NCI-H2171 treated with DMSO at 0.1 percent for 48 hours (cell line): ENCODE results near the gene NUDT19.
"Not testable (repeated sequence)": the region's sequence is repeated elsewhere in the genome, so short reads cannot be mapped to it uniquely, and the experiment has no call there.

Experiments used
- DNase-seq: peaks from one replicate; lab custom pipeline; 2025; lab: John Stamatoyannopoulos, UW

Gene NUDT19

DNA sequence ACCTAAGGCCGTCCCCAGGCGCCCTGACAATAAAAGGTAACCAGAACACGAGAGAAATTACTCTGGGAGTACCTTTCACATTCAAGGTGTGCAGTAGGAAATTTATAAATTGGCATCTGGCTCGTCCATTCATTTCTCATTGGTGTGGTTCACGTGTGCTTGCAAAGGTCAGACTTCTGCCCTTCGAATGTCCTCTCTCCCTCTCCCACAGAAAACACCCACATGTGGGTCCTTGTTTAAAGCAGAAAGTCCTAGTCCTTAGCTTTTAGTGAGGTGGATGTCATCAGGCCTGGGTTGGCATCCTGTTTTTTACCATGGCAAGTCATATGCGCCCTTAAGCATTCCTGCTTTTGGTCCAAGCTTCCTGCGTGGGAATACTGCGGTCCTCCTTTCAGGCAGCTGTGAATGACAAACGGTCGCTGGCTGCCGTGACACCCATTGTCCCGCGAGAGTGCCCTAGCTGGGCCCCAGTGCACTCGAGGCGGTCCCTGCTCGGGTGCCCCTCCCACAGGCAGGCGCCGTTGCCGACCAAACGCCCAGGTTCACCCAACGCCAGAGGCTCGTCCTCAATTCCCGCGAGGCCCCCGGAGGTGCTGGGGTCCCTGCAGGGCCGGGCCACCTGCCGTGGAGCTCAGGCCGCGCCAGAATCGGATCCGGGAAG is at the start of gene NUDT19:
Gene NUDT19, plus strand, starts transcription at position 531 of the 661 bp plus-strand sequence. CDS start 140 bp downstream, outside the sequence.
- DNase-seq: peak; percentile 82

DNA sequence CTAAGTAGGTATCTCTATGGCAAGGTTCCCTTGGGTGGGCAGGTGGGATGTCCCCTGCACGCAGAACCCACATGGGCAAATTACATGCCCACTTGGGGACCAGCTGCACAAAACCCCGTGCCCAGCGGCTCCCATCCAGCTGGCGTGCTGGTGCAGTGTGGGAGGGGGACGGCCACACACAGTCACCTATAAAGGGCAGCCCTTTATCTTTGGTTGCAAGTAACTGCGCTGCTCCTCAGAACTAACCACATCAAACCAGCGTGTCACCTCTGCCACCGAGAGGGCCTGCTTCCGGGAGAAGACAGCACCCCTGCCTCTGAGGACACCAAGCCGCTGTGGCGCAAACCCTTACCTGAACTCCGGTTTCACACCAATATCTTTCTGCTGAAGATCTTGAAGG is 48.9 kb upstream of the NUDT19 start:
- DNase-seq: no peak

DNA sequence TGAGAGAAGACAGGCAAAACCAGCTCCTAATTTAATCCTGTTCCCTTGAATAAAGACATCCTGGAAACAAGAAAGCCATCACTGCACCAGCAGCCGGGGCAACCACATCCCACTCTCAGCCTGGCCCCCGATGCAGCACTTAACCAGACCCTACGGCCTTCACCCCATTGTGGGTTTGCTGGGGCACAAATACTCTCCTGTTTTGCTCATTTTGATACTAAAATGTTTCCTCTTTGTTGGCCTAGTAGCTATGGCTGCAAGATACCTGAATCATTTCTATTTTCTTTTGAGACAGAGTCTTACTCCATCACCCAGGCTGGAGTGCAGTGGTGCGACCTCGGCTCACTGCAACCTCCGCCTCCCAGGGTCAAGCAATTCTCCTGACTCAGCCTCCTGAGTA is 45.1 kb upstream of the NUDT19 start:
- no peak for DNase-seq

DNA sequence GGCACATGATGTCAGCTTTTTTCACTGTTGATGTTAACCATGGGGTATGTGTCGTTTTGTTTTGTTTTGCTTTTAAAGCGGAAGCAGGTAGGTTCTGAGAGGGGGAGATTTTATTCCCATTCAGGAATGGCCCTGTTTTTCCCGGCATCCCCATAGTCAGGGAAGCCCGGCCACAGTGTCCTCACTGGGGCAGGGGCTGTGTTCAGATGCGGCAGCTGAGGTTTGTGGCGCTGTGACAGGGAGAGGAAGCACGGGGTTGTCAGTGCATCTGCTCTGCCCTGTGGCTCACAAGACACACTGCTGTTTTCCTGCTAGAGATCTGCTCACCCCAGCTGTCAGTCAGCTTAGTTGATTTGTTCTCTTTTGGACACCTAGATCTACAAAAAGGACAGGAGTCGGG is 44.3 kb upstream of the NUDT19 start:
- no peak for DNase-seq

DNA sequence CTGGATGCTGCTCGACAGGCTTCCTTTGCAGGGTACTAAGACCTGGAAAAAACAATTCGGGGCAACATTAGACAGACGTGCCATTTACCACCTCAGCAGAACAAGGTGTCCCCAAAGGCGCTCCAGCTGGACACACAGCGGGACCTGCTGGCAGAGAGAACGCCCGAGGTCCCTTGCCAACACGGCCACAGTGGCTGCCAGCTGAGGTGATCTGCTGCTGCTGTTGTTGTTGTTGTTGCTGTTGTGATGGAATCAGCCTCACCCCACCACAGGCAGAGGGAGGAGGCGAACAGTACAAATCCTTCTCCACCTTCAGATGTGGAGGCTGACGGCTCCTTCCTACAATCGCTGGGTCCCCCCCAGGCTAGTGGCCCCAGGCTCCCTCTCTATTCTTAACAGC is 41.9 kb upstream of the NUDT19 start:
- no peak for DNase-seq

DNA sequence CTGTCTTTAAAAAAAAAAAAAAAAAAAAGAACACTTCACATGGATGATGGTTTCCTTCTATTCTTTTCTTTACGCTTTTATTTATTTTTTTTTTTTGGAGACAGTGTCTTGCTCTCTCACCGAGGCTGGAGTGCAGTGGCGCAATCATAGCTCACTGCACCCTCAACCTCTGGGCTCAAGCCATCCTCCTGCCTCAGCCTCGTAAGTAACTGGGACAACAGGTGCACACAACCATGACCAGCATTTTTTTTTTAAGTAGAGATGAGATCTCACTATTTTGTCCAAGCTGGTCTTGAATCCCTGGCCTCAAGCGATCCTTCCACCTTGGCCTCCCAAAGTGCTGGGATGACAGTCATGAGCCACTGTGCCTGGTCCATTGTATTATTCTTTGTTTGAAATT is 41.0 kb upstream of the NUDT19 start:
- no peak for DNase-seq

DNA sequence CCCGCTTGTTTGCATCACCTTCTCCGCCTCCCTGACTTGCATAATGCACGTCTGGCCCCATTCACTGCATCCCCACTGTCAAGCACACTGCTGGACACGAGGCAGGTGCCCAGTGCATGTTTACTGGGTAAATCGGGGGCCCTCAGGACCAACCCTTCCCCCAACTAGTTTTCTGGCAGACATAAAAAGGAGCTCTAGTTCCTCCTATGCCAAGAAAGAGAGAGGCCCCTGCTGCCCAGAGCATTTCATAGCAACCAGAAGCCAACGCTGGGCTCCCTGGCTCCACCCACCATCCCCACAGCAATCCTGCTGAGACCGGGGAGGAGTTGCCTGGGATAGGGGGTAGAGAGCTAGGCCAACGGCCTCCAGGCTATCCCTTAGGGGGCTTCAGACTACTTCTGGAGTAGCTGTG is 39.9 kb upstream of the NUDT19 start:
- no peak for DNase-seq

DNA sequence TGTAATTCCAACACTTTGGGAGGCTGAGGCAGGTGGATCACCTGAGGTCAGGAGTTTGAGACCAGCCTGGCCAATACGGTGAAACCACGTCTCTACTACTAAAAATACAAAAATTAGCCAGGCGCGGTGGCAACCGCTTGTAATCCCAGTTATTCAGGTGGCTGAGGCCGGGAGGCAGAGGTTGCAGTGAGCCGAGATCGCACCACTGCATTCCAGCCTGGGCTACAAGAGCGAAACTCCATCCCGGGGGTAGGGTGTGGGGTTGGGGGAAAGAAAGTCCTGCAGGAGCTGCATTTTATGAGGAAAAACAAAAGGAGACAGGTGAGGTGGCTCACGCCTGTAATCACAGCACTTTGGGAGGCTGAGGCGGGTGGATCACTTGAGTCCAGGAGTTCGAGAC is 39.3 kb upstream of the NUDT19 start:
- DNase-seq: not testable (repeated sequence)

DNA sequence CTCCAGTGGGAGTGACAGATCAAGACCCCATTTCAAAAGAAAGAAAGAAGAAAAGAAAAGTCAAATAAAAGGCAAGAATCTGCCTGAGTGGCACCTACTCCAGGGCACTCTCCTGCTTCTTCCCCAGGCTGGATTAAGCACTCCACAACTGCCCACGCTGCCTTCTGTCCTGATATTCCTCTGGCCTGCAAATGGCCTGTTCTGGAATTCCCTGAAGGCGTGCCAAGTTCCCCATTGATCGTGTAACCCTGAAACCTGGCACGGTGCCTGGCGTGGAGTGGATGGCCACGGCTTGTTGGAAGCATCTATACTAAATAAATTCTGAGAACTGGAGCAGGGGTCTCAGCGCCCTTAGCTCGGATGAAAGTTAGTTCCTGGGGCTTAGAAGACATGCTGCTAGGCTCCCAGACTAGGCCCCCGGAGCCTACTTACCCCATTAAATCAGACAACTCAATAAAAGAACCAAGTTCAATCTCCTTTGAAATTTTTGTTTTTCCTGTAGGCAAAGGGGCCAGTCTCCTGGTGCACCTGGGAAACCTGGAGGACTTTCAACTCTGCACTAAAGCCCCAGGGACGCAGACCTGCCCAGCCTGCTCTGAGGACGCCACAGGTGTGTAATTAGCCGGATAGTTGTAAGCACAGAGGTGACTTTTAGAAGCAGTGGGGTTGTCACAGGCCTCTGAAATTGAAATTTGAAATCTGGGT is 38.6 kb upstream of the NUDT19 start:
- DNase-seq: no peak

DNA sequence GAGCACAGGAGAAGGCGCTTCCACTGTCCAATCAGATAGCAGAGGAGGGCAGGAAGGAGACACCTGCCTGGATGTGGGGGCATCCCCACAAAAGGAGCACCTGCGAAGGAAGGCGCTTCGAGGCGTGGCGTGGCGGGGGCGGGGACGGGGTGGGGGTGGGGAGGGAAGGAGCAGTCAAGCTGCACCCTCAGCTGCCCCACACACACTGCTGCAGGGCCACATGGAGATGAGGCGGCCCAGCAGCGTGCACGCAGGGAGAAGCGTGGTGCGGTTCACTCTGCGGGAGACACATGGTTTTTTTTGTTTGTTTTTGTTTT is 38.1 kb upstream of the NUDT19 start:
- no peak for DNase-seq

DNA sequence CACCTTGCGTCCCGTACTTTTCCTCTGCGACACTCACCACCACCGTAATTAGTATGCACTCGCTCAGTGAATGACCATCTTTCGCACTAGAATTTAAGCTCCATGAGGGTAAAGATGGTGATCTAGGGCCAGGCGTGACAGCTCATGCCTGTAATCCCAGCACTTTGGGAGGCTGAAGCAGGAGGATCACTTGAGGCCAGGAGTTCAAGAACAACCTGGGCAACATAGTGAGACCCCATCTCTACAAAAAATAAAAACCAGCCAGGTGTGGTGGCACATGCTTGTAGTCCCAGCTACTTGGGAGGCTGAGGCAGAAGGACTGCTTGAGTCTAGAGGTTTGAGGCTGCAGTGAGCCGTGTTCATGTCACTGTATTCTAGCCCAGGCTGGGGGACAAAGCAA is 35.2 kb upstream of the NUDT19 start:
- DNase-seq: not testable (repeated sequence)

DNA sequence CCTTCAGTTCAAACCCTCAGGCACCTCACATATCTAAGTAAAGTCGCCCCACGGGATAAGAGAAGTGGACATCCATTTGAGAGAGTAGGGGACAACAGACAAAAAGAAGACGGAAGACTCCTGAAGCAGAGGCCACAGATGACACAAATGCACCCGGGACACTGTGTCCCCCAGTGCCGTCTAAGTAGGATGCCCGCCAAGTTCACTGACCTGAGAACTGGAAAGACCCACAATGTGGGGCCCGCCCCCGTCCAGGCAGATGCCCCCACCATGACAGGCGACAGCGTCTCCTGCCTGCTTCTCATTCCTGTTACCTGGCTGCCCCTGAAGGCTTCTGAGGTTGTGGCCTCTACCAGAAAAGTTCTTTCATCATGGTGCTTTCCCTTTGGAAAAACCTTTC is 33.5 kb upstream of the NUDT19 start:
- no peak for DNase-seq

DNA sequence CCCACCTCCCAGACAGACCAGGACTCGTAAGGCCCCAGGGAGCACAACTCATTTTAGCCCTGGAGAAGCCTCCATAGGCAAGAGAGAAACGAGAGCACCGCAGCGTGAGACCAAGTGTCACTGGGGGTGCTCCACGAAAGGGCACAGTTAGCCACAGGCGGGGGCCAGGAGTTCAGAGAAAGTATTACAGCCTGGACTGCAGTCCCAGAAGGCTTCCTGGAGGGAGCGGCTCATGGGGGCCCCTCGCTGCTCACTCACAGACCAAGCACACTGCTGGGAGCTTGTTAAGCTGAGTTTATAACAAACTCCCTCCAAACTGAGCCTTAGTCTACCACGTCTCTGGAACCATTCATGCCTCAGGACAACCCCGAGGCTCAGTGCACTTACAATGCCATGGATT is 33.1 kb upstream of the NUDT19 start:
- DNase-seq: no peak

DNA sequence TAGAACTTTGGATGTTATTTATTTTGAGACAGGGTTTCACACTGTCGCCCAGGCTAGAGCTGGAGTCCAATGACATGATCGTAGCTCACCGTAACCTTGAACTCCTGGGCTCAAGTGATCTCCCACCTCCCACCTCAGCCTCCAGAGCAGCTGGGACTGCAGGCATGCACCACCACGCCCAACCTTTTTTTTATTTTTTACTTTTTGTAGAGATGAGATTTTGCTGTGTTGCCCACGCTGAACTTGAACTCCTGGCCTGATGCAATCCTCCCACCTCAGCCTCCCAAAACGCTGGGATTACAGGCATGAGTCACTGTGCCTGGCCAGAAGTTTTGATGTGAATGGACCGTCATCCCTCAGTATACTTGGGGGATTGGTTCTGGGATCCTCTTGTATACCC is 30.3 kb upstream of the NUDT19 start:
- DNase-seq: no peak

DNA sequence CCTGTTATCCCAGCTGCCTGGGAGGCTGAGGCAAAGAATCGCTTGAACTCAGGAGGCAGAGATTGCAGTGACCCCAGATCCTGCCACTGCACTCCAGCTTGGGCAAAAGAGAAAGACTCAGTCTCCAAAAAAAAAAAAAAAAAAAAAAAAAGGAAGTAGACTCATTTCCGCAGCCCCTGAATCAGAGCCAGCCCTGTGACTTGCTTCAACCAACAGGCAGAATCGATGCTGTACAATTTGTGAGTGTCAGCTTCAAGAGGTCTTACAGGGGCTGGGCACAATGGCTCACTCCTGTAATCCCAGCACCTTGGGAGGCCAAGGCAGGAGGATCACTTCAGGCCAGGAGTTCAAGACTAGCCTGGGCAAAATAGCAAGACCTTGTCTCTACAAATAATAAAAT is 29.4 kb upstream of the NUDT19 start:
- no peak for DNase-seq

DNA sequence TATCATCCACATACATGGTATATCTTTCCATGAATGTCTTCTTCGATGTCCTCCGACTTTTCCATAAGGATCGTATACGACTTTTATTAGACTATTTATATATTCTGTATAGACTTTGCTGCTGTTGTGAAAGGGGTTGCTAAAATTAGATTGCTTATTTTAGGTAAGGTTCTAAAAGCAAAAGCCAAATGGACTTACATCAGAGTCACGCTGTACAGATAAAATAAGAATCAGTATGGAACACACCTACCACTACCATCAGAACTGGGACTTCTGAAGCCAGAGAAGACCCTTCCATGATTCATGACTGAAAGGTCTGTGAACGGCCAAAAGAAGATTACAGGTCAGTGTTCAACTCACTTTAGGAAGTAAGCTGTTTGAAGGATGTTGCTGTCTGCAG is 25.5 kb upstream of the NUDT19 start:
- no peak for DNase-seq

DNA sequence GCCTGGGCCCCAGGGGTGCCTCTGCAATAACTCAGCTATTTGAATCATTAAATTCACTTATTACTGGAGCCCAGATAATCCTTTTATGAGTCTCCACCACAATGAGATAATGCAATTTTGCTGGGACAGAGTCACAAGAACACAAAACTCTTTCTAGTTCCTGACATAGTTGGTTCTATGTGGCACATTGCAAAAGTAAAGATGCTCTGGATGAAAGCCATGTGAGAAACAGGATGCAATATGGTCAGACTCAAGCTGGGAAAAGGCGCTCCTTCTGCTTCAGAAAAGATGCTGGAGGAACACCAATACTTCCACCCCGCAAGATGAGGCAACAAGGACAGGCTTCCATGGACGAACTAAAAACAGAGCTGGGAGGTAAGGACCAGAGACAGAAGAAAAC is 22.3 kb upstream of the NUDT19 start:
- no peak for DNase-seq

DNA sequence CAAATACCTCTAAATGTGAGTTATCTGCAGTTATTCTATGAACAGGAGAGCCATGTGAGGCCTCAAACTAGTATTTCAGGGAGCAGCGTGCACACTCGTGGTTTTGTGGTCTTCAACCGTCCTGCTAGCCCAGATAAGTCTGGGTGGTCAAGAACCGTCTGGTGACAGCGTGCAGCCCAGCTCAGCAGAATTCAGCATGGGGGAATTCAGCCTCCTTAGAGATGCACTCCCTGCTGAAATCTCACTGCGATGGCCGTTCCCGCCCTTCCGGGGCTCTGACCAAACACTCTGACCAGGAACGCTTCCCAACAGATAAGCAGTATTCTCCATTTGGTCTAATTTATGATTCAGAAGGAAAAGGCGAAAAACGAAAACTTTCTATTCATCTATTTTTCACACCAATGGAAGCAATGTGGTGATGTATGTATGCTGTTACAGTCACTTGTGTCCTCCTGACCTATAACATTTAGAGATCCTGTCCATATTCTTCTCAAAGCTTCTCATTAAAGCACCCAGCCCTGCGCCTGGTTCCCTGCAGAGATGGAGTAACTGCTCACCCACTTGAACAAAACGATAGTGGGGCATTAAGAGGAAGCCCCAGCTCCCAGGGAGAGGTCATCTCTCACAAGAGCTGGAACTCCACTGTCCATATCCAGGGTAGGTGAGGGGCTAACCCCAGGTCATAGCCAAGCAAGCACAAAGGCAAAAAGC is 19.6 kb upstream of the NUDT19 start:
- no peak for DNase-seq

DNA sequence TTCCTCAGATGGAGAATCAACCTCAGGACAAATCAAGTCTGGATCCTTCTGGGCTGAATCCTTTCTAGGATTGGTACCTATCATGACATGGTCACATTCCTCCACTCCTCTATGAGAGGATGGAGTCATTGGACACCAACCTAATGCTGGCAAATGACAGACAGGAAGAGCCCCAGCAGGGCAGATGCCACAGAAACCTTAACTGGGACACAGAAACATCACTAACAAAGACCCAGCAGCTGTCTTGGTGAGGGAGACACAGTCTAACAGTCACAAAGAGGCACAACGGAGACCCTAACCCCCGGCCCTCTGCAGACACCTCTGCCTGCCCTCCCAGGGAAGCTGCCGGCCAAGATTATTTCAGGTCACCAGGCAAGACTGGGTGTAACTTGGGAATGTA is 18.8 kb upstream of the NUDT19 start:
- DNase-seq: no peak

DNA sequence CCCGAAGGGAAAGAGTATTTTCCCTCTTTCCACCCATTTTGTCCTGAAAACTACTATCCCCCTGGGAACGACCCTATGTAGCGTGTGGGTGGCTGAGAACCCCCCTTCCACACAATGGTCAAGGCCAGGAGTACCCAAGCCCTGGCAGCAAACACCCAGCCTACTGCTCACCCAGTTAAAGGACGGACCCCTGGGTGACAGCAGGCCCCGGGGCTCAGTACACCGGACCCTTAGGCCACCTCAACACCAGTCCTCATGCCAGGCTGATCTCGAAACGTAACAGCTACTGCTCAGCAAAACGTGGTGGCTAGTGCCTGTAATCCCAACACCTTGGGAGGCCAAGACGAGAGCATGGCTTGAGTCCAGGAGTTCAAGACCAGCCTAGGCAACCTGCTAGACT is 18.0 kb upstream of the NUDT19 start:
- no peak for DNase-seq

DNA sequence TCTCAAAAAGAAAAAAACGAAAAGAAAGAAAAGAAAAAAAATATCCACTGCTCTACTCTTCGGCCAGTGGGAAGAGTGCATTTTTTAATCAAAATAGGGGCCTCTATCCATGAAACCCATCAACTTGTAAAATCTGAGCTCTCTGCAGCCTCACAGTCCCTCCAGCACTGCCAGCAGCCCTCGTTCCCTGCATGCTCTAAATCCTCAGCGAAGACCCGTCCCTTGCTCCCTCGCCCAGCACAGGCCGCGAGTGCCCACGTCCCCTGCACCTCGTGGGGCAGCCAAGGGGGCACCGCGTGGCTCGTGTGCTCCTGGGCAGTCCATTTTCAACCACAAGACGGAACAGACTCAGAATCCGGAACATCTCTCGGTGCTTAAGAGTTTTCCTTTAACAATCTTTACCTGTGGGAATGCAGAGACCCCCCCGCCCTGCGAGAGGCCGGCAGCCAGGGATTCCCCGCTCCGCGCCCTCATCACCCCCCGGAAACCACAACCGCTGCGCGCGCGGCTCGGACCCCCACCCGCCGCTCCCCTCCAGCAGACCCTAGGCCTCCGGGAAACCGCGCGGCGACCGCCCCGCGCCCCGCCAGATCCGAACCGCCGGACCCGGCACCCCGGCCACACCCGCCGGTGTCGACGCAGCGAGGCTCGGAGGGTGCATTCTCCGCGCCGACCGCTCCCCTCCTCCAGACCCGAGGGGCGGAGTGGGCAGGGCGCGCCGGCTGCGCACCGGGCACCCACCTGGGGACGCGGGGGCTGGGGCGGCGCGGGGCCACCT is 17.3 kb upstream of the NUDT19 start:
- peak; percentile 13 for DNase-seq

DNA sequence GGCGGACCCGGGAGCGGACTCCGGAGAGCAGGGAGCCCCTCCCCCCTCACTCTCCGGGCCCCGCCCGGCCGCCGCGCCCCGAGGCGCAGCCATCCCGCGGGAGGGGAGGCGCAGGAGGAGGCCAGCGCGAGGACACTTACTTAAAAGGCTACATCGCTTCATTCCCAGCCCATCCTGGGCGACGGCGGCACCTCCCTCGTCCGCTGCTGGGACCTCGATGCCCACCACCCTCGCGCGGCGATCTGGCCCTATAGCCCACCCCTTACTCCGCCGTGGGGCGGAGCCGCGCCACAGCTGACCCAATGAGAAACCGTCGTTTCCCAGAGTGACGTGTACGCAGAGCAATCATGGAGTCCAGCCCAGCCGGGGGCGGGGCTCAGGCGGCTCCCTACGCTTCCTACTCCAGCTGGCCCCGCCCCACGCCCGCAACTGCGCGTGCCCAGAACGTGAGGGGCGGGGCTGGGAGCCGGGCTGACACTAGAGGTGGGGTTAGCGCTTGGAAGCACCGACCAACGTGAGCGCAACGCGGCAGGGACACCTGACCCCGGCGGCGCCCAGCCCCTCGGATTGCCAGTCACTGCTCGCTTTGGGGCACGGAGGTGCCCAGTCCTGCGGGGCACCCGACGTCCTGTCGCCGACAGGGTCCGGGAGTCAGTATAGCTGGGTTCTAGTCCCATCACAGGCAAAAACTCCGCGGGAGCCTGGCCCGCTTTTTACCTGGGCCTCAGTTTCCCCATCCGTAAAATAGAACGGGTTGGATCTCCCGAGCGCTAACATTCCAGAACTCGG is 16.5 kb upstream of the NUDT19 start, which contains the start of gene ANKRD27:
Gene ANKRD27, minus strand, starts transcription at position 250 of the 789 bp plus-strand sequence. CDS start 16,165 bp downstream, outside the sequence.
- DNase-seq: peak; percentile 98
